HepG2 (cell line): ENCODE data around the gene EGFR. TPM values are rescaled to one million over a fixed set of nuclear protein-coding genes. Genes with fewer than 3 reads are reported as not detected.

ENCODE experiments used
- CAMTA2 ChIP-seq: sonication (generic); formaldehyde crosslinking; IDR thresholded peaks from 2 replicates; pipeline ENCODE4 v1.4.0; 2020; ENCODE audit warnings: mild to moderate bottlenecking, missing genetic modification reagents, borderline replicate concordance
- CREM ChIP-seq, 2 experiments: sonication (generic) in 1 of 2; formaldehyde crosslinking in 1 of 2; IDR thresholded peaks; 2 replicates each; pipeline versions ENCODE4 v1.4.0 to v1.6.1; 2016 to 2020; ENCODE audit warnings: antibody characterized with exemption in 1 of 2, mild to moderate bottlenecking in 1 of 2, missing genetic modification reagents in 1 of 2
- GABPB1 ChIP-seq: IDR thresholded peaks from 2 replicates; pipeline ENCODE4 v1.6.1; 2016; ENCODE audit warnings: mild to moderate bottlenecking, missing genetic modification reagents, moderate library complexity, missing compliant biosample characterization
- HDAC2 ChIP-seq: sonication (generic); formaldehyde crosslinking; IDR thresholded peaks from 2 replicates; pipeline ENCODE4 v1.4.0; 2020; ENCODE audit warnings: missing genetic modification reagents
- KLF12 ChIP-seq: sonication (generic); formaldehyde crosslinking; IDR thresholded peaks from 2 replicates; pipeline ENCODE4 v1.4.0; 2020; ENCODE audit warnings: missing genetic modification reagents, borderline replicate concordance
- MAFF ChIP-seq: IDR thresholded peaks from 2 replicates; pipeline ENCODE4 v1.6.1; 2011; ENCODE audit warnings: low read depth, low read length, improper control_type of control experiment
- RXRA ChIP-seq: sonication (generic); formaldehyde crosslinking; IDR thresholded peaks from 2 replicates; pipeline ENCODE4 v1.5.1; 2020; ENCODE audit warnings: missing genetic modification reagents
- TRIM24 ChIP-seq: sonication (generic); formaldehyde crosslinking; IDR thresholded peaks from 2 replicates; pipeline ENCODE4 v1.8.0; 2022; ENCODE audit warnings: mild to moderate bottlenecking, missing genetic modification reagents
- ZNF333 ChIP-seq: sonication (generic); formaldehyde crosslinking; IDR thresholded peaks from 2 replicates; pipeline ENCODE4 v1.4.0; 2020; ENCODE audit warnings: mild to moderate bottlenecking, missing genetic modification reagents, borderline replicate concordance
- ZNF777 ChIP-seq: sonication (generic); formaldehyde crosslinking; IDR thresholded peaks from 2 replicates; pipeline ENCODE4 v1.4.0; 2020; ENCODE audit warnings: missing genetic modification reagents
- ZSCAN21 ChIP-seq: sonication (generic); formaldehyde crosslinking; IDR thresholded peaks from 2 replicates; pipeline ENCODE4 v1.8.0; 2022; ENCODE audit warnings: mild to moderate bottlenecking, missing genetic modification reagents, moderate library complexity, borderline replicate concordance
- polyA plus RNA-seq, 8 experiments: library from polyadenylated mRNA; depleted of rRNA in 3 of 8; stranded (reverse) in 7 of 8; unstranded in 1 of 8; fragments of >200 nt; fragmentation: Illumina TruSeq in 4 of 8; extraction: Trizol in 4 of 8; gene quantifications; 2 replicates each; pipeline versions ENCODE4 v1.2.1 to v1.2.3, GENCODE V29; 2011 to 2016; ENCODE audit warnings: low read depth in 4 of 8, missing spikeins in 1 of 8, mixed read lengths in 1 of 8; ENCODE audit not compliant: insufficient read depth in 1 of 8
- total RNA-seq, 5 experiments: library from RNA; depleted of rRNA; stranded (reverse); fragments of >200 nt; fragmentation: Illumina TruSeq; extraction: Trizol; gene quantifications; 2 replicates each; pipeline ENCODE4 v1.2.3, GENCODE V29; 2016; ENCODE audit warnings: low read depth in 1 of 5
- TF ChIP-seq, protein P1 (sequence below): sonication (generic); formaldehyde crosslinking; IDR thresholded peaks from 2 replicates; pipeline ENCODE4 v1.4.0; 2020; ENCODE audit warnings: mild to moderate bottlenecking, missing genetic modification reagents, borderline replicate concordance
- TF ChIP-seq, protein P2 (sequence below): sonication (generic); formaldehyde crosslinking; IDR thresholded peaks from 2 replicates; pipeline ENCODE4 v1.4.0; 2020; ENCODE audit warnings: missing genetic modification reagents

The EGFR gene
- total and polyA plus RNA-seq, 2 of the 13 experiments (the other 11 are each of a cell fraction or from before 2014, with no cell fraction given) = 7.0 to 10.0 TPM

DNA sequence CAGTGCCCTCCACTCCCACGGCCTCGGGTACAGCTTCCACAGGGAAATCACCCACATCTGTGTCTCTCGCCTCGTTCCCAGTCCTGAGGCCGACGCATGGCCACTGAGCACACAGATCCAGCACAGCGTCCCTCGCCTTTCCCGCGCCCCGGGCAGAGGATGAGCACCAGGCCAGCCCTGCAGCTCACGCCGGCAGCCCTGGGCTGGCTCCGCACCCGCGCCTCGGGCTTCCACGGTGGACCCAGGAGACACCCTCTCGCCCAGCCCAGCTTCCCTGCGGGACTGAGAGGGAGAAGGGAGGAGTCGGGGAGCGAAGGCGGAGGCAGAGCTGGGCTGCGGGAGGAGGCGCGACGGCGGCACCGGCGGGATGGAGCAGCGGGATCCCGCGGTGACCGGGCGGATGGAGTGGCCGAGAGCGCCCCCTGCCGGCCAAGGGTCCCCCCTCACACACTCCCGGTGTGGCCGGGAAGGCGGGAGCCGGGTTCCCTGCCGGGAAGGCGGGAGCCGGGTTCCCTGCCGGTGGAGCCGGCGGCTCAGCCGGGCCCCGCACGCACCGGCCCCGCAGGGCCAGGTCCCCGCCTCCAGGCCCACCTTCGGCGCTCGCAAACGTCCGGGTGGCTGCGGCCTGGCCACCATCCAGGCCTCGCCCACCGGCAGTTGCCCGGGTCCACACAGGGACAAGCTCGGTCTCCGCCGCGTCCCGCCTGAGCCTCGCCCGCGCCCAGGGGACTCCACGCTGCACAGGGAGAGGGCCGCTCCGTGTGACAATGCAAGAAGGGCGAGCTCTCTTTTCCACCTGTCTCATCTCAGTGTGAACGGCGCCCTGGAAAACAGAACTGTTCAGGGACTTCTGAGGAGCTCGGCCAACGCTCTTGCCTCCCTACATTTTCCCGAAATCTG is 236.0 kb downstream of the EGFR start (continued):
- TF ChIP-seq TRIM24 (CRISPR knock-in tag) = no peak
- 0 out of 2 replicates have a peak, but pooled peaks have one; percentile 38 for TF ChIP-seq RXRA
- TF ChIP-seq, protein P1, sequence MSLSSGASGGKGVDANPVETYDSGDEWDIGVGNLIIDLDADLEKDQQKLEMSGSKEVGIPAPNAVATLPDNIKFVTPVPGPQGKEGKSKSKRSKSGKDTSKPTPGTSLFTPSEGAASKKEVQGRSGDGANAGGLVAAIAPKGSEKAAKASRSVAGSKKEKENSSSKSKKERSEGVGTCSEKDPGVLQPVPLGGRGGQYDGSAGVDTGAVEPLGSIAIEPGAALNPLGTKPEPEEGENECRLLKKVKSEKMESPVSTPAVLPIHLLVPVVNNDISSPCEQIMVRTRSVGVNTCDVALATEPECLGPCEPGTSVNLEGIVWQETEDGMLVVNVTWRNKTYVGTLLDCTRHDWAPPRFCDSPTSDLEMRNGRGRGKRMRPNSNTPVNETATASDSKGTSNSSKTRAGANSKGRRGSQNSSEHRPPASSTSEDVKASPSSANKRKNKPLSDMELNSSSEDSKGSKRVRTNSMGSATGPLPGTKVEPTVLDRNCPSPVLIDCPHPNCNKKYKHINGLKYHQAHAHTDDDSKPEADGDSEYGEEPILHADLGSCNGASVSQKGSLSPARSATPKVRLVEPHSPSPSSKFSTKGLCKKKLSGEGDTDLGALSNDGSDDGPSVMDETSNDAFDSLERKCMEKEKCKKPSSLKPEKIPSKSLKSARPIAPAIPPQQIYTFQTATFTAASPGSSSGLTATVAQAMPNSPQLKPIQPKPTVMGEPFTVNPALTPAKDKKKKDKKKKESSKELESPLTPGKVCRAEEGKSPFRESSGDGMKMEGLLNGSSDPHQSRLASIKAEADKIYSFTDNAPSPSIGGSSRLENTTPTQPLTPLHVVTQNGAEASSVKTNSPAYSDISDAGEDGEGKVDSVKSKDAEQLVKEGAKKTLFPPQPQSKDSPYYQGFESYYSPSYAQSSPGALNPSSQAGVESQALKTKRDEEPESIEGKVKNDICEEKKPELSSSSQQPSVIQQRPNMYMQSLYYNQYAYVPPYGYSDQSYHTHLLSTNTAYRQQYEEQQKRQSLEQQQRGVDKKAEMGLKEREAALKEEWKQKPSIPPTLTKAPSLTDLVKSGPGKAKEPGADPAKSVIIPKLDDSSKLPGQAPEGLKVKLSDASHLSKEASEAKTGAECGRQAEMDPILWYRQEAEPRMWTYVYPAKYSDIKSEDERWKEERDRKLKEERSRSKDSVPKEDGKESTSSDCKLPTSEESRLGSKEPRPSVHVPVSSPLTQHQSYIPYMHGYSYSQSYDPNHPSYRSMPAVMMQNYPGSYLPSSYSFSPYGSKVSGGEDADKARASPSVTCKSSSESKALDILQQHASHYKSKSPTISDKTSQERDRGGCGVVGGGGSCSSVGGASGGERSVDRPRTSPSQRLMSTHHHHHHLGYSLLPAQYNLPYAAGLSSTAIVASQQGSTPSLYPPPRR (CRISPR knock-in tag) = no peak; the same call in 1 of the 2 replicates
- TF ChIP-seq, protein P2, sequence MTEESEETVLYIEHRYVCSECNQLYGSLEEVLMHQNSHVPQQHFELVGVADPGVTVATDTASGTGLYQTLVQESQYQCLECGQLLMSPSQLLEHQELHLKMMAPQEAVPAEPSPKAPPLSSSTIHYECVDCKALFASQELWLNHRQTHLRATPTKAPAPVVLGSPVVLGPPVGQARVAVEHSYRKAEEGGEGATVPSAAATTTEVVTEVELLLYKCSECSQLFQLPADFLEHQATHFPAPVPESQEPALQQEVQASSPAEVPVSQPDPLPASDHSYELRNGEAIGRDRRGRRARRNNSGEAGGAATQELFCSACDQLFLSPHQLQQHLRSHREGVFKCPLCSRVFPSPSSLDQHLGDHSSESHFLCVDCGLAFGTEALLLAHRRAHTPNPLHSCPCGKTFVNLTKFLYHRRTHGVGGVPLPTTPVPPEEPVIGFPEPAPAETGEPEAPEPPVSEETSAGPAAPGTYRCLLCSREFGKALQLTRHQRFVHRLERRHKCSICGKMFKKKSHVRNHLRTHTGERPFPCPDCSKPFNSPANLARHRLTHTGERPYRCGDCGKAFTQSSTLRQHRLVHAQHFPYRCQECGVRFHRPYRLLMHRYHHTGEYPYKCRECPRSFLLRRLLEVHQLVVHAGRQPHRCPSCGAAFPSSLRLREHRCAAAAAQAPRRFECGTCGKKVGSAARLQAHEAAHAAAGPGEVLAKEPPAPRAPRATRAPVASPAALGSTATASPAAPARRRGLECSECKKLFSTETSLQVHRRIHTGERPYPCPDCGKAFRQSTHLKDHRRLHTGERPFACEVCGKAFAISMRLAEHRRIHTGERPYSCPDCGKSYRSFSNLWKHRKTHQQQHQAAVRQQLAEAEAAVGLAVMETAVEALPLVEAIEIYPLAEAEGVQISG (CRISPR knock-in tag) = peak; percentile 31; the same call in 1 of the 2 replicates
- peak; percentile 65; the same call in 1 of the 2 replicates for TF ChIP-seq GABPB1 (CRISPR knock-in tag)
- no peak for TF ChIP-seq MAFF
- TF ChIP-seq ZNF777 (CRISPR knock-in tag) = peak; percentile 94
- no peak for TF ChIP-seq CREM (IDR thresholded peaks at IDR 0.05)
- no peak for TF ChIP-seq CREM (CRISPR knock-in tag; IDR thresholded peaks at IDR 0.05)
- TF ChIP-seq KLF12 (CRISPR knock-in tag) = no peak
- peak; percentile 14 for TF ChIP-seq ZNF333 (CRISPR knock-in tag)
- TF ChIP-seq HDAC2 (CRISPR knock-in tag) = peak; percentile 10; the same call in 1 of the 2 replicates
- TF ChIP-seq ZSCAN21 (CRISPR knock-in tag) = peak; percentile 89
- TF ChIP-seq CAMTA2 (CRISPR knock-in tag) = no peak
- TF ChIP-seq, all 625 proteins: peak for 140
